PFSK-1 (cell line): ENCODE results near the gene FXN.

Experiments used
- FOXP2 ChIP-seq: optimal IDR thresholded peaks from 2 replicates; pipeline ENCODE3; 2011; ENCODE audit warnings: borderline replicate concordance, control low read depth, inconsistent platforms; ENCODE audit not compliant: insufficient read depth; ENCODE audit errors: extremely low read length, extremely low read depth
- POLR2AphosphoS5 ChIP-seq: IDR thresholded peaks from 2 replicates; pipeline ENCODE4 v1.6.1; 2012; ENCODE audit warnings: low read depth, mild to moderate bottlenecking, control low read depth, low read length, moderate library complexity
- REST ChIP-seq, 2 experiments: IDR thresholded peaks; 2 replicates each; pipeline versions ENCODE4 v1.6.1 to v1.8.0; 2011 to 2012; ENCODE audit warnings: low read depth in 2 of 2, low read length in 2 of 2, control low read depth in 1 of 2, inconsistent platforms in 1 of 2, mild to moderate bottlenecking in 1 of 2, moderate library complexity in 1 of 2; ENCODE audit not compliant: insufficient read depth in 1 of 2
- SIN3A ChIP-seq: IDR thresholded peaks from 2 replicates; pipeline ENCODE4 v1.6.1; 2012; ENCODE audit warnings: mild to moderate bottlenecking, low read length, moderate library complexity, borderline replicate concordance; ENCODE audit not compliant: insufficient read depth

GRCh38 chr9:69109152-69109551 is 73.6 kb downstream of the FXN start:
- TF ChIP-seq SIN3A (no peak), POLR2AphosphoS5 (no peak), REST (IDR thresholded peaks at IDR 0.05; ENCODE audit: insufficient read depth in 1 of 2, low read depth in 2 of 2, low read length in 2 of 2) (no peak), FOXP2 (no peak)
